Measurements from ENCODE around the gene CNTNAP2. TPM values are rescaled to one million over a fixed set of nuclear protein-coding genes. Genes with fewer than 3 reads are reported as not detected.

CNTNAP2 gene
- total RNA-seq, 1 donor from 2014 or later, result 0.48 TPM

- intact Hi-C loops (cut with DNase I), result no loop called here
- ATAC-seq (ENCODE audit: poor library complexity) (no peak), DNase-seq (no peak)
Observed at GRCh38 chr7:148104136-148104716, 1987.6 kb downstream of the CNTNAP2 start.

GRCh38 chr7:148104924-148105323, 1988.3 kb downstream of the CNTNAP2 start:
- DNase-seq (no peak), ATAC-seq (ENCODE audit: poor library complexity) (no peak)
- intact Hi-C loops (cut with DNase I), result no loop called here

GRCh38 chr7:148105853-148106252, 1989.3 kb downstream of the CNTNAP2 start:
- ATAC-seq (ENCODE audit: poor library complexity), result no peak
- DNase-seq, result no peak
- intact Hi-C loops (cut with DNase I), result no loop called here

- ATAC-seq (ENCODE audit: poor library complexity) (no peak), DNase-seq (no peak)
- intact Hi-C loops (cut with DNase I), result no loop called here
Observed at GRCh38 chr7:148107443-148108127, 1991.0 kb downstream of the CNTNAP2 start.

GRCh38 chr7:148108381-148108780, 1991.8 kb downstream of the CNTNAP2 start:
- intact Hi-C loops (cut with DNase I), result no loop called here
- no peak for DNase-seq
- ATAC-seq (ENCODE audit: poor library complexity), result no peak

GRCh38 chr7:148110097-148110868, 1993.7 kb downstream of the CNTNAP2 start:
- peak; percentile 73 for ATAC-seq (ENCODE audit: poor library complexity)
- DNase-seq, result no peak
- intact Hi-C loops (cut with DNase I), result loop anchor here (5.0 kb wide), 1 partner anchor 132 kb away; no protein-coding TSS in a partner anchor

- intact Hi-C loops (cut with DNase I), result loop anchor here (5.0 kb wide), 1 partner anchor 127 kb away; no protein-coding TSS in a partner anchor
- DNase-seq (no peak), ATAC-seq (ENCODE audit: poor library complexity) (no peak)
Observed at GRCh38 chr7:148114804-148115203, 1998.2 kb downstream of the CNTNAP2 start.

GRCh38 chr7:148115308-148115707, 1998.7 kb downstream of the CNTNAP2 start:
- no peak for ATAC-seq (ENCODE audit: poor library complexity)
- intact Hi-C loops (cut with DNase I), result no loop called here
- no peak for DNase-seq

GRCh38 chr7:148116195-148116594, 1999.6 kb downstream of the CNTNAP2 start:
- DNase-seq (no peak), ATAC-seq (ENCODE audit: poor library complexity) (no peak)
- intact Hi-C loops (cut with DNase I), result no loop called here

GRCh38 chr7:148116829-148117403, 2000.3 kb downstream of the CNTNAP2 start:
- intact Hi-C loops (cut with DNase I), result no loop called here
- DNase-seq (no peak), ATAC-seq (ENCODE audit: poor library complexity) (no peak)

- ATAC-seq (ENCODE audit: poor library complexity) (no peak), DNase-seq (no peak)
- intact Hi-C loops (cut with DNase I), result no loop called here
Observed at GRCh38 chr7:148118371-148118770, 2001.8 kb downstream of the CNTNAP2 start.

- DNase-seq (no peak), ATAC-seq (ENCODE audit: poor library complexity) (no peak)
- intact Hi-C loops (cut with DNase I), result no loop called here
Observed at GRCh38 chr7:148121401-148121800, 2004.8 kb downstream of the CNTNAP2 start.

- ATAC-seq (ENCODE audit: poor library complexity) (no peak), DNase-seq (no peak)
- intact Hi-C loops (cut with DNase I), result no loop called here
Observed at GRCh38 chr7:148121847-148122246, 2005.2 kb downstream of the CNTNAP2 start.

- ATAC-seq (ENCODE audit: poor library complexity), result no peak
- intact Hi-C loops (cut with DNase I), result no loop called here
- no peak for DNase-seq
Observed at GRCh38 chr7:148124477-148124876, 2007.9 kb downstream of the CNTNAP2 start.

- ATAC-seq (ENCODE audit: poor library complexity) (no peak), DNase-seq (no peak)
- intact Hi-C loops (cut with DNase I), result no loop called here
Observed at GRCh38 chr7:148127374-148127773, 2010.8 kb downstream of the CNTNAP2 start.

GRCh38 chr7:148129023-148129422, 2012.4 kb downstream of the CNTNAP2 start:
- no peak for ATAC-seq (ENCODE audit: poor library complexity)
- DNase-seq, result no peak
- intact Hi-C loops (cut with DNase I), result no loop called here

GRCh38 chr7:148135116-148135515, 2018.5 kb downstream of the CNTNAP2 start:
- intact Hi-C loops (cut with DNase I), result no loop called here
- ATAC-seq (ENCODE audit: poor library complexity) (no peak), DNase-seq (no peak)

- DNase-seq, result no peak
- intact Hi-C loops (cut with DNase I), result no loop called here
- no peak for ATAC-seq (ENCODE audit: poor library complexity)
Observed at GRCh38 chr7:148135997-148136396, 2019.4 kb downstream of the CNTNAP2 start.

- intact Hi-C loops (cut with DNase I), result no loop called here
Observed at GRCh38 chr7:148142660-148143248, 2026.2 kb downstream of the CNTNAP2 start.

More at GRCh38 chr7:148142660-148143248, 2026.2 kb downstream of the CNTNAP2 start:
- DNase-seq (no peak), ATAC-seq (ENCODE audit: poor library complexity) (peak; percentile 55)

Data from Right ventricle myocardium superior (tissue), 1 donor.